Loucy (cell line): ENCODE results near the gene PIGN.

Source experiments
- H2AFZ ChIP-seq: fragments of 200-600 bp; sonication (generic); 2 replicates; pipeline ENCODE4 v1.6.0; 2016; ENCODE audit warnings: antibody characterized with exemption, mild to moderate bottlenecking, low read length, moderate library complexity
- H3F3A ChIP-seq: fragments of 200-600 bp; 2 replicates; pipeline ENCODE4 v1.6.0; 2016; ENCODE audit warnings: antibody characterized with exemption, low read depth, mild to moderate bottlenecking
- H3K27me3 ChIP-seq: fragments of 200-600 bp; sonication (generic); 2 replicates; pipeline ENCODE4 v1.6.1; 2014; ENCODE audit warnings: low read length, mild to moderate bottlenecking; ENCODE audit not compliant: insufficient read depth, poor library complexity, severe bottlenecking
- H3K36me3 ChIP-seq: fragments of 200-600 bp; sonication (generic); 2 replicates; pipeline ENCODE4 v1.6.1; 2016; ENCODE audit warnings: low read length; ENCODE audit not compliant: insufficient read depth
- H3K4me1 ChIP-seq: fragments of 200-600 bp; sonication (generic); 2 replicates; pipeline ENCODE4 v1.5.1; 2014; ENCODE audit warnings: low read length, mild to moderate bottlenecking; ENCODE audit not compliant: insufficient read depth, poor library complexity, severe bottlenecking
- H3K4me2 ChIP-seq: fragments of 200-600 bp; sonication (generic); 2 replicates; pipeline ENCODE4 v1.6.0; 2014; ENCODE audit warnings: antibody characterized with exemption, low read length, low read depth, mild to moderate bottlenecking; ENCODE audit not compliant: poor library complexity, severe bottlenecking
- H3K4me3 ChIP-seq: fragments of 200-600 bp; sonication (generic); 2 replicates; pipeline ENCODE4 v1.5.1; 2014; ENCODE audit warnings: low read length, mild to moderate bottlenecking, mixed read lengths; ENCODE audit not compliant: poor library complexity, severe bottlenecking
- H3K79me2 ChIP-seq: fragments of 200-600 bp; sonication (generic); 2 replicates; pipeline ENCODE4 v1.6.1; 2014; ENCODE audit warnings: low read length; ENCODE audit not compliant: insufficient read depth
- H3K9ac ChIP-seq: fragments of 200-600 bp; sonication (generic); 2 replicates; pipeline ENCODE4 v1.6.0; 2014; ENCODE audit warnings: mild to moderate bottlenecking, low read depth, low read length, moderate library complexity; ENCODE audit not compliant: poor library complexity, severe bottlenecking
- H3K9me2 ChIP-seq: fragments of 200-600 bp; sonication (generic); replicated peaks from 2 replicates; pipeline ENCODE4 v1.6.1; 2016; ENCODE audit warnings: low read depth, low read length, mixed read lengths
- H3K9me3 ChIP-seq: fragments of 200-600 bp; sonication (generic); 2 replicates; pipeline ENCODE4 v1.6.1; 2014; ENCODE audit warnings: mild to moderate bottlenecking, antibody characterized with exemption, low read length, low read depth; ENCODE audit not compliant: insufficient read depth
- H4K20me1 ChIP-seq: fragments of 200-600 bp; sonication (generic); 2 replicates; pipeline ENCODE4 v1.6.0; 2014; ENCODE audit warnings: antibody characterized with exemption, low read length, mild to moderate bottlenecking; ENCODE audit not compliant: insufficient read depth, poor library complexity, severe bottlenecking
- EZH2phosphoT487 ChIP-seq: fragments of 200-600 bp; IDR thresholded peaks from 2 replicates; pipeline ENCODE4 v1.6.1; 2018; ENCODE audit warnings: antibody characterized with exemption, mild to moderate bottlenecking, moderate library complexity, borderline replicate concordance
- TF ChIP-seq, protein P1 (sequence below): fragments of 200-600 bp; sonication (generic); conservative IDR thresholded peaks from 2 replicates; pipeline ENCODE4 v1.5.1; 2014; ENCODE audit warnings: mild to moderate bottlenecking, antibody characterized with exemption, low read length

Gene PIGN

DNA sequence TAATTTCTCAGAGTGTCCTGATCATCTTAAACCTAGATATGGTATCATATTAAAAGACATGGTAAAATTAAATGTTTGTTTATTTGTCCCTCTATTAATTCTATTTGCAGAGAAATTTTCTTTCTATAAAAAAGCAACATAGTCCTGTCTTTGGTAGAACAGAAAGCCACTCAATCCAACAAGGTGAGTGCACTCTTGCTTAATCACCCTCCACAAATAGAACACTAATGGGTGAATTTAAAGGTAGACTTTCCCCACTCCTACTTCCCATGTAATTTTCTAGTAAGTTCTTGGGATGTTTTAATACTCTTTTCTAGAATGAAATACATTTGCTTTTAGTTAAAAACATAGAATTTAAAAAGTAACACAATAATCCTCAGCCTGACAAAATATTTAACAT lies 97.7 kb downstream of the PIGN start:
- no peaks in the 10 kb centered on the region for H3F3A ChIP-seq
- H3K4me2 ChIP-seq = no peak overlapping the region
- H3K79me2 ChIP-seq = no peaks in the 10 kb centered on the region
- H3K27me3 ChIP-seq = no peaks in the 10 kb centered on the region
- H3K36me3 ChIP-seq = no peaks in the 10 kb centered on the region; the same call in 1 of the 2 replicates
- no peaks in the 10 kb centered on the region for H3K9me2 ChIP-seq
- H2AFZ ChIP-seq = no peak overlapping the region
- no peaks in the 10 kb centered on the region for H4K20me1 ChIP-seq
- no peaks in the 10 kb centered on the region for H3K9me3 ChIP-seq
- TF ChIP-seq, protein P1, sequence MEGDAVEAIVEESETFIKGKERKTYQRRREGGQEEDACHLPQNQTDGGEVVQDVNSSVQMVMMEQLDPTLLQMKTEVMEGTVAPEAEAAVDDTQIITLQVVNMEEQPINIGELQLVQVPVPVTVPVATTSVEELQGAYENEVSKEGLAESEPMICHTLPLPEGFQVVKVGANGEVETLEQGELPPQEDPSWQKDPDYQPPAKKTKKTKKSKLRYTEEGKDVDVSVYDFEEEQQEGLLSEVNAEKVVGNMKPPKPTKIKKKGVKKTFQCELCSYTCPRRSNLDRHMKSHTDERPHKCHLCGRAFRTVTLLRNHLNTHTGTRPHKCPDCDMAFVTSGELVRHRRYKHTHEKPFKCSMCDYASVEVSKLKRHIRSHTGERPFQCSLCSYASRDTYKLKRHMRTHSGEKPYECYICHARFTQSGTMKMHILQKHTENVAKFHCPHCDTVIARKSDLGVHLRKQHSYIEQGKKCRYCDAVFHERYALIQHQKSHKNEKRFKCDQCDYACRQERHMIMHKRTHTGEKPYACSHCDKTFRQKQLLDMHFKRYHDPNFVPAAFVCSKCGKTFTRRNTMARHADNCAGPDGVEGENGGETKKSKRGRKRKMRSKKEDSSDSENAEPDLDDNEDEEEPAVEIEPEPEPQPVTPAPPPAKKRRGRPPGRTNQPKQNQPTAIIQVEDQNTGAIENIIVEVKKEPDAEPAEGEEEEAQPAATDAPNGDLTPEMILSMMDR = no peak
- no peak for TF ChIP-seq EZH2phosphoT487
- H3K4me3 ChIP-seq = no peak overlapping the region
- no peak overlapping the region for H3K9ac ChIP-seq
- peaks cover 29% of the 10 kb centered on the region for H3K4me1 ChIP-seq

- Histone ChIP-seq H2AFZ (no peak overlapping the region), H3K79me2 (no peaks in the 10 kb centered on the region), H3K4me1 (peaks cover 29% of the 10 kb centered on the region), H3K4me2 (peak overlapping the region; percentile 16), H3K9ac (no peak overlapping the region), H3K27me3 (no peaks in the 10 kb centered on the region), H3K9me2 (no peaks in the 10 kb centered on the region), H3K36me3 (no peaks in the 10 kb centered on the region; the same call in 1 of the 2 replicates), H3K4me3 (no peak overlapping the region), H3K9me3 (no peaks in the 10 kb centered on the region), H3F3A (no peaks in the 10 kb centered on the region), H4K20me1 (no peaks in the 10 kb centered on the region)
- no peak for TF ChIP-seq EZH2phosphoT487
Observed at GRCh38 chr18:62088156-62088555, 98.7 kb downstream of the PIGN start.

DNA sequence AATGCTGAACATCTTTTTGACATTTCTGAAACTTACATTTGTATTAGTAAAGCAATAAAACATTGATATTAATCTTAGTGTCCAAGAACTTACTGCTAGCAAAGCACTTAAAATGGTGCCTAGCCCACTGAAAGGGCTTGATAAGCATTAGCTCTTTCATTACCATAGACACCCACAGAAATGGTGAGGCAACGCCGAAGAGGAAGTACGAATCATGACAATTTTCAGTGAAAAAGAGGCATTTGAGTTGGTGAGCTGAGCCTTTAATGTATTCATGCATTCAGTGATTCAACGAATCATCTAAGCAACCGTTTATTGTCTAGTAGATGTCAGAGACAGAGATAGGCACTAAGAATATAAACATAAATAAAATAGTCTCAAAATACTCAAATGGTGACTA lies 101.1 kb downstream of the PIGN start:
- no peaks in the 10 kb centered on the region for H3F3A ChIP-seq
- no peaks in the 10 kb centered on the region for H3K9me2 ChIP-seq
- H3K9me3 ChIP-seq = no peaks in the 10 kb centered on the region
- peaks cover 29% of the 10 kb centered on the region for H3K4me1 ChIP-seq
- no peaks in the 10 kb centered on the region for H3K27me3 ChIP-seq
- no peaks in the 10 kb centered on the region for H3K79me2 ChIP-seq
- H2AFZ ChIP-seq = no peak overlapping the region
- H4K20me1 ChIP-seq = no peaks in the 10 kb centered on the region
- no peak overlapping the region for H3K9ac ChIP-seq
- no peaks in the 10 kb centered on the region; the same call in 1 of the 2 replicates for H3K36me3 ChIP-seq
- no peak overlapping the region for H3K4me2 ChIP-seq
- TF ChIP-seq, protein P1 = no peak
- TF ChIP-seq EZH2phosphoT487 = no peak
- no peak overlapping the region for H3K4me3 ChIP-seq

GRCh38 chr18:62081761-62082294 lies 105.0 kb downstream of the PIGN start:
- H3K9me2 ChIP-seq = no peaks in the 10 kb centered on the region
- H3K4me2 ChIP-seq = no peak overlapping the region
- no peaks in the 10 kb centered on the region for H3K27me3 ChIP-seq
- H3K79me2 ChIP-seq = no peaks in the 10 kb centered on the region
- no peak overlapping the region for H3K4me3 ChIP-seq
- no peaks in the 10 kb centered on the region for H3K9me3 ChIP-seq
- H2AFZ ChIP-seq = no peak overlapping the region
- H3K9ac ChIP-seq = no peak overlapping the region
- H4K20me1 ChIP-seq = no peaks in the 10 kb centered on the region
- H3F3A ChIP-seq = no peaks in the 10 kb centered on the region
- no peak for TF ChIP-seq EZH2phosphoT487
- TF ChIP-seq, protein P1 = no peak
- peaks cover 9% of the 10 kb centered on the region for H3K4me1 ChIP-seq
- no peaks in the 10 kb centered on the region; the same call in 1 of the 2 replicates for H3K36me3 ChIP-seq
